ENCODE results near the gene TMEM212.
A peak's percentile ranks its signal among the peaks of the same experiment; 100 is the strongest.

TMEM212 gene

GRCh38 chr3:171842864-171843518, at the start of gene TMEM212:
TMEM212 (plus strand) TSS chr3:171843349; CDS start chr3:171843384, 35 bp downstream.
- no peak for DNase-seq (ENCODE audit: low read depth in 3 of 3, low spot score in 1 of 3)

- no peak for DNase-seq (ENCODE audit: low read depth in 3 of 3, low spot score in 1 of 3)
These were observed 46.4 kb upstream of the TMEM212 start for GRCh38 chr3:171796625-171797264.

GRCh38 chr3:171797265-171797679, 45.9 kb upstream of the TMEM212 start:
- no peak for DNase-seq (ENCODE audit: low read depth in 3 of 3, low spot score in 1 of 3)

GRCh38 chr3:171797873-171798272, 45.3 kb upstream of the TMEM212 start:
- no peak for DNase-seq (ENCODE audit: low read depth in 3 of 3, low spot score in 1 of 3)

GRCh38 chr3:171799501-171799900, 43.6 kb upstream of the TMEM212 start:
- DNase-seq (ENCODE audit: low read depth in 3 of 3, low spot score in 1 of 3) = no peak

GRCh38 chr3:171801738-171802589, 41.2 kb upstream of the TMEM212 start:
- no peak for DNase-seq (ENCODE audit: low read depth in 3 of 3, low spot score in 1 of 3)

GRCh38 chr3:171802590-171802956, 40.6 kb upstream of the TMEM212 start:
- no peak for DNase-seq (ENCODE audit: low read depth in 3 of 3, low spot score in 1 of 3)

- DNase-seq (ENCODE audit: low read depth in 3 of 3, low spot score in 1 of 3) = no peak
These were observed 40.1 kb upstream of the TMEM212 start for GRCh38 chr3:171803044-171803443.

- no peak for DNase-seq (ENCODE audit: low read depth in 3 of 3, low spot score in 1 of 3)
These were observed 38.3 kb upstream of the TMEM212 start for GRCh38 chr3:171804618-171805389.

GRCh38 chr3:171805687-171806086, 37.5 kb upstream of the TMEM212 start:
- DNase-seq (ENCODE audit: low read depth in 3 of 3, low spot score in 1 of 3) = no peak

- DNase-seq (ENCODE audit: low read depth in 3 of 3, low spot score in 1 of 3) = no peak
These were observed 36.7 kb upstream of the TMEM212 start for GRCh38 chr3:171806200-171807128.

GRCh38 chr3:171807129-171807675, 35.9 kb upstream of the TMEM212 start:
- no peak for DNase-seq (ENCODE audit: low read depth in 3 of 3, low spot score in 1 of 3)

- DNase-seq (ENCODE audit: low read depth in 3 of 3, low spot score in 1 of 3) = no peak
These were observed 35.3 kb upstream of the TMEM212 start for GRCh38 chr3:171807806-171808205.

- DNase-seq (ENCODE audit: low read depth in 3 of 3, low spot score in 1 of 3) = no peak
These were observed 33.6 kb upstream of the TMEM212 start for GRCh38 chr3:171809611-171809860.

GRCh38 chr3:171809861-171810628, 33.1 kb upstream of the TMEM212 start, which contains the start of gene PLD1:
PLD1 (minus strand) TSS chr3:171810483; CDS start chr3:171738051, 72,432 bp downstream.
- DNase-seq (ENCODE audit: low read depth in 3 of 3, low spot score in 1 of 3) = peak in 1 of 3 donors; percentile 9

- no peak for DNase-seq (ENCODE audit: low read depth in 3 of 3, low spot score in 1 of 3)
These were observed 32.4 kb upstream of the TMEM212 start for GRCh38 chr3:171810629-171811294.

GRCh38 chr3:171811295-171811912, 31.7 kb upstream of the TMEM212 start:
- no peak for DNase-seq (ENCODE audit: low read depth in 3 of 3, low spot score in 1 of 3)

- DNase-seq (ENCODE audit: low read depth in 3 of 3, low spot score in 1 of 3) = no peak
These were observed 31.2 kb upstream of the TMEM212 start for GRCh38 chr3:171811913-171812335.

Data from stimulated activated CD4-positive, alpha-beta T cell treated with anti-CD3 and anti-CD28 coated beads, TNF-alpha, amount 100 ng/mL, for 1 hour (primary cell).